Muscle layer of duodenum (tissue), 2 donors: Measurements from ENCODE around the gene SVIL.
"Not testable (repeated sequence)": the region's sequence is repeated elsewhere in the genome, so short reads cannot be mapped to it uniquely, and the experiment has no call there.

Experiments
- H3K27ac ChIP-seq: one replicate; pipeline ENCODE4 v1.7.0; 2013; ENCODE audit warnings: mild to moderate bottlenecking, low read length
- H3K27me3 ChIP-seq: one replicate; pipeline ENCODE4 v1.7.0; 2013; ENCODE audit warnings: low read depth, mild to moderate bottlenecking, control low read depth, low read length
- H3K36me3 ChIP-seq, 2 donors: one replicate each; pipeline ENCODE4 v1.7.0; 2013; ENCODE audit warnings: low read length in 2 of 2, control low read depth in 1 of 2, mild to moderate bottlenecking in 1 of 2; ENCODE audit not compliant: insufficient read depth in 2 of 2, control insufficient read depth in 1 of 2
- H3K4me1 ChIP-seq, 2 donors: one replicate each; pipeline ENCODE4 v1.7.0; 2013; ENCODE audit warnings: low read length in 2 of 2, mild to moderate bottlenecking in 2 of 2, control low read depth in 1 of 2, moderate library complexity in 1 of 2; ENCODE audit not compliant: insufficient read depth in 2 of 2, control insufficient read depth in 1 of 2
- H3K4me3 ChIP-seq, 2 donors: one replicate each; pipeline ENCODE4 v1.7.0; 2013; ENCODE audit warnings: low read length in 2 of 2, low read depth in 1 of 2, mild to moderate bottlenecking in 1 of 2
- H3K9me3 ChIP-seq, 2 donors: one replicate each; pipeline ENCODE4 v1.7.0; 2013; ENCODE audit warnings: low read length in 2 of 2, control low read depth in 1 of 2, mild to moderate bottlenecking in 1 of 2; ENCODE audit not compliant: control insufficient read depth in 1 of 2
- donor health status: healthy.

Gene SVIL

GRCh38 chr10:29508554-29509244, 126.1 kb downstream of the SVIL start:
- H3K36me3 ChIP-seq, result peaks cover 0 to 32% of the 10 kb centered on the region in 2 donors
- H3K27ac ChIP-seq, result no peak overlapping the region
- no peaks in the 10 kb centered on the region for H3K9me3 ChIP-seq
- no peak overlapping the region for H3K4me3 ChIP-seq
- H3K27me3 ChIP-seq, result no peaks in the 10 kb centered on the region
- peaks cover 0 to 8% of the 10 kb centered on the region in 2 donors for H3K4me1 ChIP-seq

GRCh38 chr10:29507750-29508149, 127.0 kb downstream of the SVIL start:
- Histone ChIP-seq H3K4me1 (peaks cover 0 to 15% of the 10 kb centered on the region in 2 donors), H3K36me3 (peaks cover 0 to 32% of the 10 kb centered on the region in 2 donors)
- not testable (repeated sequence) for H3K9me3 ChIP-seq, H3K27ac ChIP-seq, H3K4me3 ChIP-seq, H3K27me3 ChIP-seq

GRCh38 chr10:29506324-29506921, 128.3 kb downstream of the SVIL start:
- H3K9me3 ChIP-seq, H3K27me3 ChIP-seq, H3K27ac ChIP-seq, H3K4me3 ChIP-seq: not testable (repeated sequence)
- Histone ChIP-seq H3K4me1 (peaks cover 0 to 15% of the 10 kb centered on the region in 2 donors), H3K36me3 (peaks cover 0 to 23% of the 10 kb centered on the region in 2 donors)

- no peak overlapping the region for H3K27ac ChIP-seq
- no peaks in the 10 kb centered on the region for H3K9me3 ChIP-seq
- no peaks in the 10 kb centered on the region for H3K27me3 ChIP-seq
- H3K4me3 ChIP-seq, result no peak overlapping the region
- H3K4me1 ChIP-seq, result peaks cover 0 to 13% of the 10 kb centered on the region in 2 donors
- peaks cover 0 to 43% of the 10 kb centered on the region in 2 donors for H3K36me3 ChIP-seq
Observed at GRCh38 chr10:29502351-29502750, 132.4 kb downstream of the SVIL start.

- Histone ChIP-seq H3K4me1 (peaks cover 0 to 13% of the 10 kb centered on the region in 2 donors), H3K27me3 (no peaks in the 10 kb centered on the region), H3K27ac (no peak overlapping the region), H3K9me3 (no peaks in the 10 kb centered on the region), H3K36me3 (peaks cover 0 to 41% of the 10 kb centered on the region in 2 donors), H3K4me3 (no peak overlapping the region)
Observed at GRCh38 chr10:29501692-29502091, 133.1 kb downstream of the SVIL start.

GRCh38 chr10:29499993-29500537, 134.7 kb downstream of the SVIL start:
- Histone ChIP-seq H3K4me3 (no peak overlapping the region), H3K27me3 (no peaks in the 10 kb centered on the region), H3K36me3 (peaks cover 5 to 44% of the 10 kb centered on the region in 2 donors), H3K4me1 (peaks cover 0 to 19% of the 10 kb centered on the region in 2 donors), H3K27ac (no peak overlapping the region), H3K9me3 (no peaks in the 10 kb centered on the region)

GRCh38 chr10:29496341-29497162, 138.2 kb downstream of the SVIL start:
- no peak overlapping the region for H3K27ac ChIP-seq
- no peak overlapping the region for H3K4me3 ChIP-seq
- H3K4me1 ChIP-seq, result peaks cover 0 to 9% of the 10 kb centered on the region in 2 donors
- no peaks in the 10 kb centered on the region for H3K9me3 ChIP-seq
- H3K27me3 ChIP-seq, result no peaks in the 10 kb centered on the region
- H3K36me3 ChIP-seq, result peaks cover 23 to 63% of the 10 kb centered on the region in 2 donors

- H3K27me3 ChIP-seq, result no peaks in the 10 kb centered on the region
- H3K27ac ChIP-seq, result no peak overlapping the region
- peaks cover 29 to 68% of the 10 kb centered on the region in 2 donors for H3K36me3 ChIP-seq
- peaks cover 0 to 7% of the 10 kb centered on the region in 2 donors for H3K4me1 ChIP-seq
- no peaks in the 10 kb centered on the region for H3K9me3 ChIP-seq
- no peak overlapping the region for H3K4me3 ChIP-seq
Observed at GRCh38 chr10:29495366-29495765, 139.4 kb downstream of the SVIL start.

GRCh38 chr10:29493697-29494096, 141.1 kb downstream of the SVIL start:
- Histone ChIP-seq H3K27ac (no peak overlapping the region), H3K4me1 (peaks cover 0 to 11% of the 10 kb centered on the region in 2 donors), H3K9me3 (no peaks in the 10 kb centered on the region), H3K27me3 (no peaks in the 10 kb centered on the region), H3K4me3 (no peak overlapping the region), H3K36me3 (peaks cover 36 to 64% of the 10 kb centered on the region in 2 donors)

- Histone ChIP-seq H3K9me3 (no peaks in the 10 kb centered on the region), H3K4me1 (peaks cover 0 to 11% of the 10 kb centered on the region in 2 donors), H3K27ac (no peak overlapping the region), H3K27me3 (no peaks in the 10 kb centered on the region), H3K36me3 (peaks cover 38 to 70% of the 10 kb centered on the region in 2 donors), H3K4me3 (no peak overlapping the region)
Observed at GRCh38 chr10:29492774-29493173, 142.0 kb downstream of the SVIL start.

- H3K4me1 ChIP-seq, result peaks cover 0 to 11% of the 10 kb centered on the region in 2 donors
- no peaks in the 10 kb centered on the region for H3K27me3 ChIP-seq
- peaks cover 38 to 68% of the 10 kb centered on the region in 2 donors for H3K36me3 ChIP-seq
- no peaks in the 10 kb centered on the region for H3K9me3 ChIP-seq
- no peak overlapping the region for H3K4me3 ChIP-seq
- H3K27ac ChIP-seq, result no peak overlapping the region
Observed at GRCh38 chr10:29491918-29492317, 142.9 kb downstream of the SVIL start.
